Hippocampal formation (tissue), 2 donors: Measurements from ENCODE around the gene PLAAT3.
"Not testable (repeated sequence)": the region's sequence is repeated elsewhere in the genome, so short reads cannot be mapped to it uniquely, and the experiment has no call there.

Experiments used
- DNase-seq, 2 donors: peaks; one replicate each; lab custom pipeline; 2025; lab: John Stamatoyannopoulos, UW

The PLAAT3 gene

DNA sequence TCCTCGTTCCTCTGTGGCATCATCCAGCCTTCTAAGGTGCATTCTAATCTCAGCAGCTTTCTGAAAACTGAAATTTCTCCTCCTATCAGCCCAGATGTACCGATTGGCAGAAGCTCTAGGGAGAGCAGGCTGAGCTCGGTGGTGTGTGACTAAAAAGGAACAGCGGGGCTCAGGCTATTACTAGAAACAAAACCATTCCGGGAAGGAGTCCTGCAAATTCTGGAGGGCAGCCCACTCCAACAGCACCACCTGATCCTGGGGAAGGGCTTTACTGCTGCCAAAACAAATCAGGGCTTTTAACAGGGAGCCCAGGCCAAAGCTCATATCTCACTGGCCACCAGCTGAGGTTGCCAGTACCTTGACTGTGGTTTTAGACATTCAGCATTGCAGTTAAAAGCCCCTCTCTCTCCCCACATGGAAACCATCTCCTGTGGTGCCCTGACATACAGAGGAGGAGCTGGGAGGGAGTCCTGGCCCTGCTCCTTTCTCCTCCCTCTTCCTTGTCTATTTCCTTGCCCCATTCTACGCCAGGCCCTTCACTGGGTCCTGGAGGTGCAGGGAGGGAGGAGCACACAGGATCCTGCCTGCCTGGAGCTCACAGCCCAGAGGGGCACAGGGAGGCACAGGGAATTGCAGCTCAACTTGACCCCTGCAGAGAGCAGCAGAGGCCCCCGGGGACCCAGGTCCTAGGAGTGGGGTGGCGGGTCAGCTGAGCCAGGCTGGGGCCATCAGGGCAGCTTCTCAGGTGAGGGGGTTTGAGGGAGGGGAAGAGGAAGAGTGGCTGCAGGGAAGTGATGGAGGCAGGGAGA lies 76.7 kb downstream of the PLAAT3 start:
- peak; percentile 53 to 81 for DNase-seq

DNA sequence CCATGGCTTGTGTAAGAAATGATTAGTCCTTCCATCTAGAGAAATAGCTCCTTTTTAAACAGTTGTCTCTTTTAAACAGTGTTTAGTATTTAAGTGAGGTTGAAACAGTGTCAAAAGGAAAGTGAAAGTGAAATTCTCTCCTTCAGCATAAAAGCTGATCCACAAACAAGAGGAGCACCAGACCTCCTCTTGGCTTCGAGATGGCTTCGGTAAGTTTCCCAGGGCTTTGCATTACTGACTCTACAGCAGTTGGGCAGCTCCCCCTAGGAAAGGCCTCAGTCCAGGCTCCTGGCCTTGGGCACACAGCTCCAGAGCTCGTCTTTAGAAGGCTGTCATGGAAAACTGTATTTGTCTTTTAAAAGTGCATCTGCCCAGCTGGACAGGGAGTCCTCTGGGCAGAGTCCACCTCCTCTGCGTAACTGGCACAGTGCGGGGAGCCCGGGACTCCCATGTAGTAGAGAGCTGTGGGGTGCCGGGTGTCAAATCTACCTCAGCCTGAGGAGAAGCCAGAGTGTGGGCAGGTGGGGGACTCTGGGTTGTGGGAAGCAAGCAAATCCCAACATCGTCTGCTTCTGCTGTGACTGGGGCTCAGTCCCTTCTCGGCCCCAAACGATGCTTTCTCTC lies 77.5 kb downstream of the PLAAT3 start, which contains the start of gene PLAAT4:
Gene PLAAT4, plus strand, starts transcription at position 140 of the 624 bp plus-strand sequence. Its CDS starts 61 bp downstream, at position 201.
- peak; percentile 50 to 82 for DNase-seq

DNA sequence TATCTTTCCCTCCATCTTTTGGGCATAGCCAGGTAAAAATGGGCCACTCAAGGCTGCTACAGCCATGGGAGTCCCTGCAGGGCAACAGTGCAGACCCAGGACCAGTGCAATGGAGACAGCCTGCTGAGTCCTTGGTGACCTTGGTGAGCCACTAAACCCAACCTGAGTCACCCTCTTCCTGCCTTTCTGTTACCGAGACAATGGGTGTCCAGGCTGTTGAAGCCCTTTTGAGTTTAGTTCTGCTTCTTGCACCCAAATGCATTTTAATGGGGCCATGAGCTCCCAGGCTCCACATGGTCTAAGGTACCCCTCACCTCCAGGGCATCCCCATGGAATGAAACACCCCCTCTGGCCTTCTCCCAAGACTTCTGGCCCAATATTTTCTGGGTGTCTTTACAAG lies 78.5 kb downstream of the PLAAT3 start:
- DNase-seq = no peak

DNA sequence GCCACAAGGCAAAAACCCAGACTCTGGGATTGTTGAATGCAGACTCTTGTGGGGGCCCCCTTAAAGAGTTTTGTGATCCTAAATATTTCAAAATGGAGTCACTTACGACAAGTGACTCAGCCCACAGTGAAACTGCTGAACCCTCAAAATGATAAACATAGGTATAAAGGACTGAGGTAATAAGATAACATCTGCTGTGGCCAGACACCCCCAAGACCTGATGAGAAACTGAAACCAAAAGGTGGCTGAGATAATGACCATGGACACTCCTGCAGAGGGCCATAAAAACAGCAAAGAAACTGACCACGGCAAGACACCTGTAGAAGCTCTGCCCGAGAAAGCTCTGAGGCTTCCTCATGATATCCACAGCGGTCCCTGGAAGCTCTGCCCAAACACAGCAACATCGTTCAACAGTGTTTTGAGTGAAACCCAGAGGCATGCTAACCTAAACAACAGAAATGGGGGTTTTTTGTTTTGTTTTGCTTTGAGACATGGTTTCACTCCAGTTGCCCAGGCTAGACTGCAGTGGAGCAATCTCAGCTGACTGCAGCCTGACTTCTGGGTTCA lies 79.3 kb downstream of the PLAAT3 start:
- DNase-seq = no peak

DNA sequence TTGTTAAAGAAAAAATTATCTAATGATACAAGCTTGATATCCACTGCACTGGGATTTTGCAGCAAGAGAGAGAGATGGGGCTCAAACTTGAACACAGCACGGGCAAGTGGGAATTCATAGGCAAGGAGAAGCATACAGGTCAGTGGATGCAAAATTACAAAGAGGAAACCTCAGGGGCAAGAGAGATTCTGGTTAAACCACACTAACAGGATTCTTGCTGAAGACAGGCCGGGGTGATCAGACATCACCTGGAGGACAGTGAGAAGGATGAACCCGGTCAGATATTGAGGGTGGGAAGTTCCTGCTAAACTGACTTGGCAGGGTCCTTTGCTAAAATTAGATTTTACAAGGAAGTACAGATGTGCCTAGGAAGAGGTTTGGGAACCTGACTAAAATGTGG lies 80.2 kb downstream of the PLAAT3 start:
- DNase-seq = no peak

DNA sequence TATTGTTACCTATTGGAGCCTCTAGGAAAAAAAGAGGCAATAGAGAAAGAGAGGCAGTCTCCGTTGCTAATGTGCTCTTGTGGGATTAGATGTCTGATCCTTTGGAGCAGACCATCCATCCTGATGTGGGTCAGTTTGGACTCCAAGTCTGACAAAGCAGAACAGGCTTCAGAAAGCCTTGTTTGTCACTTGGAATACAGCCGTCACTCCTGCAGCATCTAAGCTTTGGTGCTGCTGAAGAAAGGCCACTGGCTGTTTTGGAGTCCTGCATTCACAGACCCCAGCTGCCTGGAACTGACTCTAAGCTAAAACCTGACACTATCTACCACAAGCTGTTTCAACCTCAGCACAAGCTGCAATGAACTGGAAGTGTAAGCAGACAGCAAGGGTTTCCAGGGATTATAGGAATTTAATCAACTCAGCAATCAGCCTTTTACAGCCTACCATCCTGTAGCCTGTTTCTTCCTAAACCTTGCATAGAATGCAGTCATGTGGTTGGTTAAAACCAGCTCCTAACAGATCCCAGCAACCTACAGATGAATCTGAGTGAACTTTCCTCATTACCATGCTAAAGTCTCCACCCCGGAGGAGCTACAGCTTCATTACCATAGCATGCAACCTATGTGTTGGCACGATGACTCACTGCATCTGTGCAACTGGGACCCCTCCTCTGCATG lies 81.3 kb downstream of the PLAAT3 start:
- no peak for DNase-seq

DNA sequence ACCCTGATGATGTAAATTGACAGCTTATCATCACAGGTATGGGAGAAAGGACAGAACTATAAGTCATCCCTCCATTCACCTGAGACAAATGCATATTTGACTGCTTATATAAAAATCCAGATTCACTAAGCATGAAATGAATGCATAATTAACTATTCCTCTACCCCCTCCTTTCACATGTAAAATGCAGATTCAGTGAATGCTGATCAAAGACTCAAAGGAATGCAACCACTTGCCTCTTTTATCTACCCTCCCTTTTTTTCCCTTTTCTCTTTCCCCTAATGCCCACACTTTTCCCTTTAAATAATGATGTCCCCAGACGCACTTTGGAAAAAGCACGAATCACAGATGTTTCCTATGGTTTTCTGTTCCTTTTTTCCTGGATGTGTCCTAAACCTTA lies 82.1 kb downstream of the PLAAT3 start:
- DNase-seq = no peak

DNA sequence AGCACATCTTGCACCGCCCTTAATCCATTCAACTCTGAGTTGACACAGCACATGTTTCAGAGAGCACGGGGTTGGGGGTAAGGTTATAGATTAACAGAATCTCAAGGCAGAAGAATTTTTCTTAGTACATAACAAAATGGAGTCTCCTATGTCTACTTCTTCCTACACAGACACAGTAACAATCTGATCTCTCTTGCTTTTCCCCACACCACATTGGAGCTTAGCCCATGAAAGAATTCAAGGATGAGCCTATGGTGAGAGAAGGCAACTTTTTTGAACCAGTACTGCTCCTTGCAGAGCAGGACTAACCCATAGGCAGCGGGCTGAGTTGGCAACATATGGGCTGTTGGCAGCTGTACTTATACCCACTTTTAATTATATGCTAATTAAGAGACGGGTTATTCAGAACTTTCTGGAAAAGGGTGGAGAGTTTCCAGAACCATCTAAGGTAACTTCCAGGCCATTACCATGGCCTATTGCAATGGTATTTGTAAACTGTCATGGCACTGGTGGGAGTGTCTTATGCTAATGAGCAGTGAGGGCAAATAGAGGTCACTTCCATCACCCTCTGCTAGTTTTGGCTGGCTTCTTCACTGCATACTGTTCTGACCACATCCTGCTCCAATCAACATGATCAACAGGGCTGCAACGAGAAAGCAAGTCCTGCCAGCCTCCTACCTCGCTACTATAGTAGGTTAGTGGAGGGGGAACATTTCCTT lies 83.0 kb downstream of the PLAAT3 start:
- not testable (repeated sequence) for DNase-seq

DNA sequence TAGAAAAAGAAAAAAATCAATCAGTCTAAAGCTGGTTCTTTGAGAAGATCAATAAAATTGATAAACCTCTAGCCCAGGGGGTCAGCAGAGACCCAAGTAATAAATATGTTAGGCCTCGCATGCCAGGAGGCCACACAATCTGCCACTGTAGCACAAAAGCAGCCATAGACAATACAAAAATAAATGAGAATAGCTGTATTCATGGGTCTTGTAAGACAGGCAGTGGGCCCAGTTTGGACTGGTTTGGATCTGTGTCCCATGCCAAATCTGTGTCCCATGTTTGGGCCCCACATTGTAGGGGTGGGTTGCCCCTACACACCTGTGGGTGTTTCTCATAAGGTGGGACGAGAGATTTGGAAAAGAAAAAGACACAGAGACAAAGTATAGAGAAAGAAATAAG lies 84.2 kb downstream of the PLAAT3 start:
- peak; percentile 40 to 77 for DNase-seq

DNA sequence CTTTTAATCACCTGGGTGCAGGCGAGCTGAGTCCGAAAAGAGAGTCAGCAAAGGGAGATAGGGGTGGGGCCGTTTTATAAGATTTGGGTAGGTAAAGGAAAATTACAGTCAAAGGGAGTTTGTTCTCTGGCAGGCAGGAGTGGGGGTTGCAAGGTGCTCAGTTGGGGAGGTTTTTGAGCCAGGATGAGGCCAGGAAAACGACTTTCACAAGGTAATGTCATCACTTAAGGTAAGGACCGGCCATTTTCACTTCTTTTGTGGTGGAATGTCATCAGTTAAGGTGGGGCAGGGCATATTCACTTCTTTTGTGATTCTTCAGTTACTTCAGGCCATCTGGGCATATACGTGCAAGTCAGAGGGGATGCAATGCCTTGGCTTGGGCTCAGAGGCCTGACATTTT lies 84.9 kb downstream of the PLAAT3 start:
- not testable (repeated sequence) for DNase-seq

DNA sequence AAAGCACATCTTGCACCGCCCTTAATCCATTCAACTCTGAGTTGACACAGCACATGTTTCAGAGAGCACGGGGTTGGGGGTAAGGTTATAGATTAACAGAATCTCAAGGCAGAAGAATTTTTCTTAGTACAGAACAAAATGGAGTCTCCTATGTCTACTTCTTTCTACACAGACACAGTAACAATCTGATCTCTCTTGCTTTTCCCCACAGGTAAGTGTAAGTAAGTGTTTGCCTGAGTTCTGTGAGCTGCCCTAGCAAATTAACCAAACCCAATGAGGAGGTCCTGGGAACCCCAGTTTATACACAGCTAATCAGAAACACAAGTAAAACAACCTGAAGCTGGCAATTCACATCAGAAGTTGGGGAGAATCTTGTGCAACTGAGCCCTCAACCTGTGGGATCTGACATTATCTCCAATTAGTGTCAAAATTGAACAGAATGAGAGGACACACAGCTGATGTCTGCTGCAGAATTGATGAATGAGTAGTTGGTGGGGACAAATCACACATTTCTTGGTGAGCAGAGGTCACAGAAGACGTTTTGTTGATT lies 85.4 kb downstream of the PLAAT3 start:
- DNase-seq = not testable (repeated sequence)

DNA sequence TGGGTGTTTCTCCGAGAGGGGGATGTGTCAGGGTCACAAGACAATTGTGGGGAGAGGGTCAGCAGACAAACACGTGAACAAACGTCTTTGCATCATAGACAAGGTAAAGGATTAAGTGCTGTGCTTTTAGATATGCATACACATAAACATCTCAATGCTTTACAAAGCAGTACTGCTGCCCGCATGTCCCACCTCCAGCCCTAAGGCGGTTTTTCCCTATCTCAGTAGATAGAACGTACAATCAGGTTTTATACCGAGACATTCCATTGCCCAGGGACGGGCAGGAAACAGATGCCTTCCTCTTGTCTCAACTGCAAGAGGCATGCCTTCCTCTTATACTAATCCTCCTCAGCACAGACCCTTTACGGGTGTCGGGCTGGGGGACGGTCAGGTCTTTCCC lies 86.1 kb downstream of the PLAAT3 start:
- not testable (repeated sequence) for DNase-seq

DNA sequence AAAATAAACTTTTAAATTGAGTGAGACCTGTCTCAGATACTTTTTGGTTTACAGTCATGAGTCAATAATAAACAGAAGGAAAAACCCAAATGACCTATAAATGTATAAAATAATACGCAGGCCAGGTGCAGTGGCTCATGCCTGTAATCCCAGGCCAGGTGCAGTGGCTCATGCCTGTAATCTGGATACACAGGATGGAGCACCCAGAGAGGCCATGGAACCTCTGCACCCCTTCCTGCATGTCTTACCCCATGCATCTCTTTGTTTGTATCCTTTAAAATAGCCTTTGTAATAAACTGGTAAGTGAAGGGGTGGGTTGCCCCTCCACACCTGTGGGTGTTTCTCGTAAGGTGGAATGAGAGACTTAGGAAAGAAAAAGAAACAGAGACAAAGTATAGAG lies 86.6 kb downstream of the PLAAT3 start:
- no peak for DNase-seq
